Mucosa of descending colon (tissue), 3 donors: Measurements from ENCODE around the gene CAVIN2. TPM values are rescaled to one million over a fixed set of nuclear protein-coding genes. Genes with fewer than 3 reads are reported as not detected.

Source experiments
- ATAC-seq: fragments of 200-7000 bp; cut with Tn5 transposase; one replicate; pipeline ENCODE4 v1.9.1; 2020; ENCODE audit warnings: mild to moderate bottlenecking, moderate library complexity
- DNase-seq, 3 donors: peaks; one replicate each; pipeline ENCODE4 v3.0.0-alpha.2; 2020
- H3K36me3 ChIP-seq: fragments of 200-600 bp; one replicate; pipeline ENCODE4 v1.8.0; 2021; ENCODE audit warnings: low read depth, mild to moderate bottlenecking
- H3K4me1 ChIP-seq: fragments of 200-600 bp; one replicate; pipeline ENCODE4 v1.8.0; 2021; ENCODE audit warnings: low read depth, mild to moderate bottlenecking
- H3K4me3 ChIP-seq: fragments of 200-600 bp; one replicate; pipeline ENCODE4 v1.8.0; 2021; ENCODE audit warnings: mild to moderate bottlenecking
- H3K9me3 ChIP-seq: fragments of 200-600 bp; one replicate; pipeline ENCODE4 v1.8.0; 2021; ENCODE audit warnings: mild to moderate bottlenecking
- intact Hi-C, 2 donors: fragments of 100-400 bp; cut with DNase I in 1 of 2; cut with micrococcal nuclease in 1 of 2; formaldehyde crosslinking; loops; one replicate each; pipeline versions ENCODE4 v1.11.0 to v1.11.1; 2022; cut with DNase I, micrococcal nuclease
- total RNA-seq, 3 donors: library from RNA; stranded (reverse); fragmentation: NEBNext Ultra II Directional in 2 of 3; extraction: Animal tissue kit (Norgen Biotek cat#: 25700) in 2 of 3; gene quantifications; one replicate each; pipeline versions ENCODE4 v1.2.1 to v1.2.4, GENCODE V29; 2021 to 2023
- TF ChIP-seq, protein P1 (sequence below): fragments of 200-600 bp; IDR thresholded peaks from one replicate; pipeline ENCODE4 v1.8.0; 2022; ENCODE audit warnings: antibody characterized with exemption, mild to moderate bottlenecking
- donor health status: DM: no; HTN: no; CAD: no; lungs with moderate emphysema.
- donor health status: DM: no; HTN: no; CAD: no.
- donor health status: DM: no; HTN: yes; CAD: no.

CAVIN2 gene
- total RNA-seq, 3 donors from 2014 or later: 6.7 to 154 (median 13.7) TPM

GRCh38 chr2:191869781-191870180 lies 22.9 kb upstream of the CAVIN2 start:
- H3K36me3 ChIP-seq: no peaks in the 10 kb centered on the region
- no peak for ATAC-seq
- no peaks in the 10 kb centered on the region for H3K9me3 ChIP-seq
- no peak overlapping the region for H3K4me3 ChIP-seq
- no peak for DNase-seq
- no peaks in the 10 kb centered on the region for H3K4me1 ChIP-seq
- intact Hi-C loops: no loop called here
- TF ChIP-seq, protein P1, sequence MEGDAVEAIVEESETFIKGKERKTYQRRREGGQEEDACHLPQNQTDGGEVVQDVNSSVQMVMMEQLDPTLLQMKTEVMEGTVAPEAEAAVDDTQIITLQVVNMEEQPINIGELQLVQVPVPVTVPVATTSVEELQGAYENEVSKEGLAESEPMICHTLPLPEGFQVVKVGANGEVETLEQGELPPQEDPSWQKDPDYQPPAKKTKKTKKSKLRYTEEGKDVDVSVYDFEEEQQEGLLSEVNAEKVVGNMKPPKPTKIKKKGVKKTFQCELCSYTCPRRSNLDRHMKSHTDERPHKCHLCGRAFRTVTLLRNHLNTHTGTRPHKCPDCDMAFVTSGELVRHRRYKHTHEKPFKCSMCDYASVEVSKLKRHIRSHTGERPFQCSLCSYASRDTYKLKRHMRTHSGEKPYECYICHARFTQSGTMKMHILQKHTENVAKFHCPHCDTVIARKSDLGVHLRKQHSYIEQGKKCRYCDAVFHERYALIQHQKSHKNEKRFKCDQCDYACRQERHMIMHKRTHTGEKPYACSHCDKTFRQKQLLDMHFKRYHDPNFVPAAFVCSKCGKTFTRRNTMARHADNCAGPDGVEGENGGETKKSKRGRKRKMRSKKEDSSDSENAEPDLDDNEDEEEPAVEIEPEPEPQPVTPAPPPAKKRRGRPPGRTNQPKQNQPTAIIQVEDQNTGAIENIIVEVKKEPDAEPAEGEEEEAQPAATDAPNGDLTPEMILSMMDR: no peak

GRCh38 chr2:191869178-191869577 lies 22.3 kb upstream of the CAVIN2 start:
- peak in 2 of 3 donors; percentile 59 to 71 for DNase-seq

GRCh38 chr2:191867507-191867847 lies 20.6 kb upstream of the CAVIN2 start:
- intact Hi-C loops: no loop called here
- no peaks in the 10 kb centered on the region for H3K9me3 ChIP-seq
- H3K4me3 ChIP-seq: no peak overlapping the region
- TF ChIP-seq, protein P1: no peak
- no peak for ATAC-seq
- H3K4me1 ChIP-seq: no peaks in the 10 kb centered on the region
- H3K36me3 ChIP-seq: no peaks in the 10 kb centered on the region
- DNase-seq: no peak

More at GRCh38 chr2:191869178-191869577, 22.3 kb upstream of the CAVIN2 start:
- TF ChIP-seq, protein P1: no peak
- H3K9me3 ChIP-seq: no peaks in the 10 kb centered on the region
- no peaks in the 10 kb centered on the region for H3K36me3 ChIP-seq
- ATAC-seq: peak; percentile 61
- H3K4me1 ChIP-seq: no peaks in the 10 kb centered on the region
- H3K4me3 ChIP-seq: no peak overlapping the region
- intact Hi-C loops: no loop called here

DNA sequence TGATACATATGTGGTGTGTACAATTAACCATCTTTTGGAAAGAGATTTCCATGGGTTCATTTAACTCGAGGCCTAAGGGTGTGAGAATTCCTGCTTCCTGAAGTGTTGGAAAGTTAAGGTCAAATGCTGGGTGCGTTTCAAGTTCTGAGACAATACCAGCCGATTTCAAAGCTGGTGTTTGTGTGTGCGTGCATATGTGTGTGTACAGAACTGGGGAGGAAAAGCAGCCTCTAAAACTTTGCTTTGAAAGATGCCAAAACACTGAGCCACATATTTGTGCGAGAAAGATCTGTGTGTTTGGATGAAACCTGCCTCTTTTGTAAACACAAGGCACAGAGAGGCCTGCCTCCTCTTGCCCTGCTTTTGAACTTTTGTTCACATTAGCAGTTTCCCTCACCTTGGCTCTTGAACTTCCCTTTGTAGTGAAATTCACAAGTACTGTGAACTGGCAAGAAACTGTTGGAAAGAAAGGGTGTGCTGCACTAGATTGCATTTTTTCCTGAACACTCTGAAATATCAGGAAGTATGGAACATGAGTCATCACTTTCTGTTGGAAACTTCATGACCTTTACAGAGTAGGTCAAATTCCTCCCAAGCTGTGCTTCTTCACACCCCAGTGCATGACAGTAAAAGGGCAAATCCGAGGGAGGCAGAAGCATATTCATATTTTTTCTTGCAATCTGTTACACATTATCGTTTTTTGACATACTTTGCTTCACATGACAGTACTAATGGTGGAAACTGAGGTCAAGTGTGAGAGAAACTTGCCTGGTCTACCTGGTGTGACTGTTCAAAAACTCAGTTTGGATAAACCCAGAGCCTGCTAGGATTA lies 20.0 kb upstream of the CAVIN2 start:
- ATAC-seq (peak; percentile 94), DNase-seq (peak in 1 of 3 donors; percentile 21)
- no peak overlapping the region for H3K4me3 ChIP-seq
- intact Hi-C loops: no loop called here
- H3K9me3 ChIP-seq: no peaks in the 10 kb centered on the region
- no peaks in the 10 kb centered on the region for H3K36me3 ChIP-seq
- no peaks in the 10 kb centered on the region for H3K4me1 ChIP-seq
- TF ChIP-seq, protein P1: no peak

- Histone ChIP-seq H3K4me1 (no peaks in the 10 kb centered on the region), H3K9me3 (no peaks in the 10 kb centered on the region), H3K36me3 (no peaks in the 10 kb centered on the region), H3K4me3 (no peak overlapping the region)
- intact Hi-C loops: no loop called here
- TF ChIP-seq, protein P1: no peak
- ATAC-seq (no peak), DNase-seq (no peak)
These were observed 19.3 kb upstream of the CAVIN2 start for GRCh38 chr2:191866195-191866594.
